SIG-M5 (cell line): ENCODE data around the gene RSPH10B.
"Not testable (repeated sequence)": the region's sequence is repeated elsewhere in the genome, so short reads cannot be mapped to it uniquely, and the experiment has no call there.

ENCODE experiments used
- DNase-seq: peaks from one replicate; lab custom pipeline; 2025; lab: John Stamatoyannopoulos, UW

Gene RSPH10B

GRCh38 chr7:5926263-5926870 is 44.1 kb downstream of the RSPH10B start:
- DNase-seq, result not testable (repeated sequence)

- not testable (repeated sequence) for DNase-seq
These were observed 45.9 kb downstream of the RSPH10B start for GRCh38 chr7:5924630-5925029.

- not testable (repeated sequence) for DNase-seq
These were observed 46.3 kb downstream of the RSPH10B start for GRCh38 chr7:5924180-5924579.

- not testable (repeated sequence) for DNase-seq
These were observed 54.0 kb downstream of the RSPH10B start for GRCh38 chr7:5916529-5916928.

GRCh38 chr7:5908835-5909234 is 61.7 kb downstream of the RSPH10B start:
- DNase-seq, result not testable (repeated sequence)

DNA sequence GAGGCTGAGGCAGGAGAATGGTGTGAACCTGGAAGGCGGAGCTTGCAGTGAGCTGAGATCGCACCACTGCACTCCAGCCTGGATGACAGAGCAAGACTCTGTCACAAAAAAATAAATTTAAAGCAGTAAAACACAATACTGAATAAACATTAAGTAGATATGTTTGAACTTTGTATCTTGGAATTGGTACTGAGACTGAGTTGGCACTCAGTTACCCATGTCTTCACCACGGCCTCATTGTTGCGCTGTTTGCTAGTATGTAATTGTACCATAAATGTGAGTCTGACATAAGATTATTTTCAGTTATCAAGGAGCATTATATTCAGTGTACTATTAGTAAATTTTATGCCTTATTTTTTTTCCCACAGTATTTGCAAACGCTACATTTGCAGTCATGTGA is 65.8 kb downstream of the RSPH10B start:
- not testable (repeated sequence) for DNase-seq

DNA sequence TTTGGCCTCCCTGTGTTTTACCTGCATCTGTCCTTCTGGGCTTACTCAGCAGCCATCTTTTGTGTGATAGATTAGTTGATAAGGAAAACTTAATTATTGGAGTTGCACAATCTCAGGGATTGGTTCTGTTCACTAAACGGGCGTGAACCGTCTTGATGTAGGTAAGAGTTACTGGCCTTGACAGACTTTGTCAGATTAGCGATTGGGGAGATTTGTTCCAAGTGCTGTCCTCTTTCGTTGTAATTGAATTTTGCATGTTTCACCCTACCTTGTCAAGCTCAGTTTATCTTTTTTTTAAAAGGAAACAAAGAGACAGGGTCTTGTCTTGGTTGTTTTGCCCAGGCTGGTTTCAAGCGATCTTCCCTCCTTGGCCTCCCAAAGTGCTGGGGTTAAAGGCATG is 67.5 kb downstream of the RSPH10B start:
- not testable (repeated sequence) for DNase-seq

DNA sequence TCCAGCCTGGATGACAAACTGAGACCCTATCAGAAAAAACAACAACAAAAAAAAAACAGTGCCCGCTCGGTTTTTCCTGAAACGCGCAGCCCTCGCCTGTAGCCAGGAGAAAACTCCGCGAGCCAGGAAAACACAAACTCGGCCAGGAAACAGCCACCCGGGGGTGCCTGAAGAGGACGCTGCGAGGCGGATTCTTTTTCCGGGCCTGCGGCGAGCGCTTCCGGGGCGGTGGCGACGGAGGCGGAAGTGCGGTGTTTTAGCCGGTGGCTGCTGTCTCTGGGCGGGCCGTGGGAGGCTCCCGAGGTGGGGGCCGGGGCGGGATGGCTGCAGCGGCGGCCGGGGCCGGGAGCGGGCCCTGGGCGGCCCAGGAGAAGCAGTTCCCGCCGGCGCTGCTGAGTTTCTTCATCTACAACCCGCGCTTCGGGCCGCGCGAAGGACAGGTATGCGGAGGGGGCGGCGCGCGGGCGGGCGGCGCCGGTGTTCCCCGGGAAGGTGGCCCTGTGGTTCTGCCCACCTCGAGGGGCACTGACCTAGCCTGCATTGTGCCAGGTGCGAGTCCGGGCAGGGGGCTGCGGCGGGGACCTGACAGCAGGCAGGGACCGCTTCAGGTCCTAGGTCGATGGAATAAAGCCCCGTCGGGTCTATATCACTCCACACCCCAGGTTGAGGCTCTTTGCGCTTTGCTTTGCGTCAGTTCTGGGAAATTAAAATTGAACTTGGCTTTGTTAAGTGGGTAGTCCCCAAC is 71.8 kb downstream of the RSPH10B start, which contains the start of gene CCZ1:
TSS of gene CCZ1 (plus strand) at position 254 of the 745 bp plus-strand sequence. CDS start at position 321, 67 bp downstream.
- not testable (repeated sequence) for DNase-seq

DNA sequence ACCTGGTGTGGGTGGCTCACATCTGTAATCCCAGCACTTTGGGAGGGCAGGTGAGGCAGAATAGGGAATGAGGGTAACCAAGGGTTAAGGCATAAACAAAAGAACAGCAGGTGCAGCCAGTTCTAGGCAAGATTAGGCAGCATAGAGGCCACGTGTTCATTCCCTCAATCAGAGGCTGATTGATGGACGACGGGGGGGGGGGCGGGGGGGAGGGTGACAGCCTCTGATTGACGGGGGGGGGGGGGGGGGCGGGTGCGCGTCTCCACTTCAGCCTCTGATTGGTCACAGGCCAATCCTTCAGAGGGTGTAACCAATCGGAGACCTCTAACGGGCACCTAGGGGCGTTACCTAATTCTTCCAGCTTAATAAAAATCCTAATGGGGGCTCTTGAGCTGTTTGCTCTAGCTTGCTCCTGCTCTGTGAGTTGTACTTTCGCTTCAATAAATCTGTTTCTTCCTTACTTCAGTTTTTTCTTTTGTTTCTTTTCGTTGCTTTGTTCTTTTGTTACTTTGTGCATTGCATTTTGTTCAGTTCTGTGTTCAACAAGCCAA is 73.0 kb downstream of the RSPH10B start:
- DNase-seq, result not testable (repeated sequence)

GRCh38 chr7:5892498-5892897 is 78.0 kb downstream of the RSPH10B start:
- DNase-seq, result no peak

- not testable (repeated sequence) for DNase-seq
These were observed 80.2 kb downstream of the RSPH10B start for GRCh38 chr7:5890244-5890643.

DNA sequence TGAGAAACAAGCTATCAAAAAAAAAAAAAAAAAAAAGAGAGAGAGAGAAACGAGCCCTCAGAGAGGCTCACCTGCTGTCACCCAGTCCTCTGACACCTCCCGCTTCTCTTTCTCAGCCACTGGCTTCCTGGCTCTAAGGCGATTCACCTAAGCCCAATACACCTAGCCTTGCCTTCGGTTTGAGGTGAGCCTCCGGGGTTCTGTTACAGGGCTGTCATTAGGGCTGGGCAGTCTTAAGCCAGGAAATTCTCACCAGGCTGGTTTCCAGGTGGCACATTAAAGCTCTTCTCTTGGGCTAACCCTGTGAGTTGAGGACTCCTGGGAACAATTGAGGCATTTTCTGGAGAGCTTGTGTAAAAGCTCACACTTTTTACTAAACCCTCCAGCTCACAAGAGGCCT is 82.5 kb downstream of the RSPH10B start:
- not testable (repeated sequence) for DNase-seq

- not testable (repeated sequence) for DNase-seq
These were observed 86.1 kb downstream of the RSPH10B start for GRCh38 chr7:5884431-5884830.

DNA sequence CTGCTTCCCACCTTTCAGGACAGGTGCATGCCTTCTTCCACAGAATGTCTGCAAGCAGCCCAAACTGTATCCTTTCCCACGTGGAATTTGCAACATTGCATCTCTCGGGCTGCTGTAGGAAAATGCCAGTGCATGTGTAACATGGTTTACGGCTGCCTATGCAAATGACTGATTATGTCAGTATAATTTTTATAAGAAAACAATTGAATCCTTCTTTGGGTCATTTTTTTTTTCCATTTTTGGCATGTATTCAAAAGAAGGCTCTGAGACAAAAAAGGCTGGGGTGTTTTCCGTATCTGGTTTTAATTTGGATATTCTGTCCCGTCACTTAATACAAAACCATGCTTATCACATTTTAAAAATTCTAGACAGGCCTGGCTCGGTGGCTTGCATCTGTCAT is 90.4 kb downstream of the RSPH10B start:
- not testable (repeated sequence) for DNase-seq

- DNase-seq, result not testable (repeated sequence)
These were observed 90.9 kb downstream of the RSPH10B start for GRCh38 chr7:5879591-5879990.
